Measurements from ENCODE around the gene ZNF526.
A peak's percentile ranks its signal among the peaks of the same experiment; 100 is the strongest.

ZNF526 gene

DNA sequence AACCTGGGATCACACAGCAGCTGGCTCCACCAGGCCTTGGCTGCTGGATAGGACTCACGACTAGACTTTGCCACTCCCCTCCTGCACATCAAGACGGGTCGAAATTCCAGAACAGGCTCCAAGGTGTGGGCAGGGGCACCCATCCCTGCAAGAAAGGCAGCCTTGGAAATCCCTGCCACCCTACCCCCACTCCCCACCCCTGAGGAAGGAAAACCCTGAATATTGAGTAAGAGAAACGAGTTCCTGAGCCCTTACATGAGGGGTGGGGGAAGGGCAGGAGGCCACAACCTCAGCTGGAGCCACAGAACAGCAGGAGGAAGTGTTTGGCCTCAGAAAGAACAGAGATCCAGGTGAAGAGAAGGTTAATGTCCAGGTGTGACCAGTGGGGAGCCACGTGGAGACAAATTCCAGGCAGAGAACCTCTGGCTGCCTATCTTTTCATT lies 22.7 kb upstream of the ZNF526 start:
- DNase-seq, result no peak

DNA sequence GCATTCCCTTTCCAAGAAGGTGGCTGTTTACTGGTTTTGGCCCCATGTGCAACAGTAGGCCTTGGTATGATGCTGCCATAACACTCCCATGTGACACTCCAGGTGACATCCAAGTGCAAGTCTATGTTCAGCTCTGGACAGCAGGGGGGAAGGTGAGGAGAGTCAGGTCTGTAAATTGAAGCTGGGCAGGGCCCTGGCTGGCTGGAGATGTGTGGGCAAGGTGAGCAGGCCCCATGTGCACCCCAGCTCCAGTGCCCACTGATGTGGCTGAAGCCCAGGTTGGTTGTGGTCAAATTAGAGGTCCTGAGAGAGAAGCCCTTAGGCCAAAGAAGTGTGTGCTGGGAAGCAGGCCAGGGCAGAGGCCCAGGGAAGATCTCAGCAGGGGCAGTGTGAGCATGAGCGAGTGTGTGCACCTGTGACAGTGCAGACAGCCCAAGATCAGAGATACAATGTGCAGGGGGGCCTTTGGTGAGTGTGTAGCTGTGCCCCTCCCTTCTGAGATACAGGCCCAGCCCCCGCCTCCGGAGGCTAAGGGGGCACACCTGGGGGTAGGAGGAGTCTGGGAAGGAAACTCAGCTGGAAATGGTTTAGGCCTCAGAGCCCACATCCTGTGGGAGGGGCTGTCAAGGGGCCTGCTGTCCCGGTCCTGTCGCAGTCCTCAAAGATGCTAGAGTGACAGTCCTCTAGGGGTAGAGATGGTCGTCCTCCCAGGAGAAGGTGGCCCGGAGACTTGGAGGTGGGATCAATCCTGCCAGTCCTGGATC lies 21.3 kb upstream of the ZNF526 start:
- DNase-seq, result no peak

DNA sequence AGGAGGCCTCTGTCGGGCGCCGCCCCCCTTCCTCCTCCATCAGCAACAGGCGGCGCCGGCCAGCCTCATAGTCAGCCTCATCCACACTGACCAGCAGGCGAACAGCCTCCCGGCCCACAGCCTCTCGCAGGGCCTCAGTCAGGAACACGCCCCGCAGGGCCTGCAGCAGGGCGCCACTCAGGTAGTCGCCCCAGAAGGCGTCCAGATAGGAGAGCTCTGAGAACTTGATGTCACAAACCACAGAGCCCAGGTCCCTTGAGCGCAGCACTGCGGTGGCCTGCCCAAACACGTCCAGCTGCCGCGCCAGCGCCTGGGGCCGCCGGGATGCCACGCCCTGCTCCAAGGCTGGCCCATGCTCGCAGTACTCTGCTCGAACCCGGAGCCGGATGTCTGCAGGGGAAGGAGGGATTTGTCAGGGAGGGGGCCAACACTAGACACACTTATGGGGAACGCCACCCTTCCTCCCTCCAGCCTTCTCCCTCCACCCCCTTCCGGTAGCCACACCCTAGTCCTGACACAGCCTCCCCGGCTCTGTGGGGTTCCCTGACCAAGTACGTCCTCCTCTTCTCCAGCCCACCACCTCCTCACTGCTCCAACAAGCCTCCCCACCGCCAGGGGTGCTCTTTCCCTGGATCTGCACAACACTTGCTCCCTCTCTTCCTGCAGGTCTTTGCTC lies 20.5 kb upstream of the ZNF526 start:
- DNase-seq, result no peak

- DNase-seq, result no peak
These were observed 19.9 kb upstream of the ZNF526 start for GRCh38 chr19:42200116-42200715.

DNA sequence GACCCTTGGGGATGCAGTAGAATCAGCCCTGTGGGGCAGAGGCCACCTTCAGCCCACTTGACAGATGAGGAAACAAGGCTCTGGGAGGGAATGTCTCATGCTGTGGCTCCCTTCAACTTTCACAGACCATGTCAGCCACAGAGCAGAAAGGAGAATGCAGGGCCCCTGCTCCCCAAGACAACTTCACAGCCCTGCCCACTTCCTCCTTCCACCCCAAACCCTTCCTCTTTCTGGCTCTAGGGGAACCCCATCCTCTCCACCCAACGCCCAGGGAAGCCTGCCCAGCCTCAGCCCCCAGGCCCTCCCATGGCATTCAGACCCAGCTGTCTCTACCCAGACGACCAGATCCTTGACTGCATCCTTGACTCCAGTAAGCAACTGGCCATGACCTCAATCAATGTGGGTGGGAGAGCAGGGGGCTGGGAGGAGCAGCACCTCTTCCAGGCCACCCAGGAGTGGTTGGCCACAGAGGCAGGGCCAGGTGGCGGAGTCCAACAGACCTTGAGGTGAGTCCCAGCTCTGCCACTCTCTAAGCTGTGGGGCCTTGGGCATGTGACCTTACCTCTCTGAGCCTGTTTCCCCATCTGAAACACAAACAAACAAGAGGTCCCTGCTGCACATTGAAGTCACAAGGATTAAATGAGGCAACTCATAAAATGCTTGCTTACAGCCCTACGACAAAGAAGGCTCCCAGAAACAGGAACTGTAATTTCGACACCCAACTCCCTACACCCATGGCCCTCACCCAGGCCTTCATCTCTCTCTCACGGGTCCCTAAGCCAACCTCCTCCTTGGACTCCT lies 18.4 kb upstream of the ZNF526 start:
- DNase-seq, result no peak

GRCh38 chr19:42202290-42202880 lies 17.7 kb upstream of the ZNF526 start:
- no peak for DNase-seq

- DNase-seq, result no peak
These were observed 16.4 kb upstream of the ZNF526 start for GRCh38 chr19:42203700-42204099.

DNA sequence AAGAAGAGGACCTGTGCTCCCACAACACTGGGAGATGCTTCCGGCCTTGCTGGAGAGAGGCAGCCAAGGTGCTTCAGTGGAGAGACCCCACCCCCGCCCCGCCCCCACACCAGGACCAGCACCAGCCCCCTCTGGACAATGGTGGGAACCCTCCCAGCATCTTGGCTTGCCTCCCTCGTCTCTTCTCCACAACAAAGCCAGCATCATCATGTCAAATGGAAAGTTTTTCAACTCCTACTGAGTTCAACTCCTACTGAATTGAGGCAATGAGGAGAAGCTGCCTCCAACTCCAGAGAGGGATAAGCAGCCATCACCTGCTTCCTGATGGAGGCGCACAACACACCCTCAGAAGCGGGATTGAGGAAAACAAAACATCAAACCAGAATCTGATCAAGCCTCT lies 15.4 kb upstream of the ZNF526 start:
- no peak for DNase-seq

DNA sequence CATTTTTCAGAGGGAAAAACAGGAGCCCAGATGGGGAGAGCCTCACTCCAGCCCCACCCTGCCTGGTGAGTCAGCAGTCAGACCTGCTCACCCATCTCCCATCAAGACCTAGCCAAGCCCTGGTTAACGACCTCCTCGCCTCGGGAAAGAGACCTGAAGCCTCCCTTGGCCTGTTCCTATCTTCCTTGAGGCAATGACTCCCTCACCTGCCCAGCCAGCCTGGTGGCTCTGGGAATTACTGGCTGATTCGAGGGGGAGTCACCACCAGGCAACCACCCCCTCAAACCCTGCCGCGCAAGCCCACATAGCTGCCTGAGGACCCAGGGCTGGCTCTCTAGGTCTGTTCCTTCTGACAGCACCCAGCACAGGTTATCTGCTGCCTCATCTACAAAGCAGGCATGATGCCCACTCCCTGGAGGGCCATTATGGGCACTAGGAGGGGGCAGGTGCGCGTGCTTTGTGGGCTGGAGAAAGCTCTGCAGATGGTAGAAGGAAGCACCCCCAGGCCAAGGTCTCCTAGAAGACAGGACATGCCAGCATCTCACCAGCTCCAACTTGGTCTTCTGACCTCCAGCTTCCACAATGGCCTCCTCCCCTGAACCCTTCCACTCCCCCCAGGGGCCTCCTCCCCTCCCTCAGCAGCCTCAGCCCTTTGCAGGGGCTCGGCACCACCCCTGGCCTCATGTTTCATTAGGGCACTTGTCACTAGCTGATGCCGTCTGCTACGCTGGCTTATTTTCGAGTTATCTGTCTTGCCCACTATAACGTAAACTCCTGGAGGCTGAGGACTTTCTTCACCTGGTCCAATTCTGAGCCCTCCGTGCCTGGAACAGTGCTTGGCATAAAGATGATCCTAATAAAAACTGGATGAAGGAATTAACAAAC lies 13.0 kb upstream of the ZNF526 start:
- peak; percentile 31 for DNase-seq

DNA sequence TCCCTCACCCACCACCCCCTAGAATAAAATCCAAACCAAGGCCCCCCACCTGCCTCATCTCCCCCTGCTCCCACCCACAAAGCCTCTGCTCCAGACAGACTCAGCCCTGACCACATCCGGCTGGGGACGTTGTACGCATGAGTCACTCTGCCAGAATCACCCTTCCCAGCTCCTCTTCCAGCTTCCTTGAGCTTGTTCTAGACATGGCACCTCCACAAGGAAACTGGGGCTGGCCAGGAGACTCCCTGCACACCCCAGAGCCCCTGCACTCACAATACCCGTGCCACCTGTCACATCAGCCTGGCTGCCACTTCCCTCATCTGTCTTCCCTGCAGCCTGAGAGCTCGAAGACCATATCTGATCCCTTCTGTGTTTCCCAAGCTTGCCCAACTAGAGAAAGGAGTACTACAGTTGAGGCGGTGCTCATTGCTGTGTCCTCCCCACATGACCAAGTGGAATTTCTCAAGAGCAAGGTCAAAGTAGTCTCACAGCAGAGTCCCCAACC lies 12.3 kb upstream of the ZNF526 start:
- DNase-seq, result peak; percentile 80

- DNase-seq, result no peak
These were observed 11.5 kb upstream of the ZNF526 start for GRCh38 chr19:42208612-42209011.

GRCh38 chr19:42212886-42213285 lies 7.2 kb upstream of the ZNF526 start:
- DNase-seq, result no peak

DNA sequence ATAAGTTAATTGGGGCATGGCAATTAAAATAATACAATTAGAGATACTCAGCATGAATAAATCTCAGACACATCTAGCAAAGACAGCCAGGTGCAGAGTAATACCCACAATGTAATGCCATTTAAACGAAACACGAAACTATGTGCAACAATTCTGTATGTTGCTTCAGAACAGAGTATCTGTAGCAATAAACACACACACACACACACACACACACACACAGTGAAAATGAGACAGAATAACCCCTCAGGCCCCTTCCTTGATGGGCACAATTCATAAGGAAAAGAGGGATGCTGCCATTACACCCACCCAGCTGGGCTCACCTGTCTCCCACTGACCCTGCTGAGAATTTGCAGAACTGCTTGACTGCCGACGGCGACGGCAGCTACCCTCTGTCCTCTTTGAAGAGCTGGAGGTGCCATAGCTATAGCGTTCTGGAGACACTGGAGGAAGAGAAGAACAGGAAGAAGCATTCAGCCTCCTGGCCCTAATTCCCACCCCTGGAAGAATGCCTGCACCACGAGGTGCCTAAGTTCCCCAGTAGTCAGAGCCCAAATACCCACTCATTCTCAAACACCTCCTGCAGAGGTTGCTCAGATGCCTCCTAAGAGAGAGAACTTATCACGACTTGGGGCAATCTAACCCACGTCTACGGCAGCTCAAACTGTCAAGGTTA lies 5.2 kb upstream of the ZNF526 start:
- no peak for DNase-seq

- peak; percentile 26 for DNase-seq
These were observed 3.2 kb upstream of the ZNF526 start for GRCh38 chr19:42216653-42217519.

GRCh38 chr19:42217520-42218437 lies 2.3 kb upstream of the ZNF526 start, which contains the start of gene DEDD2:
Gene DEDD2 (minus strand): TSS chr19:42217677. CDS start chr19:42217007, 670 bp downstream.
- DNase-seq, result peak; percentile 98

- DNase-seq, result no peak
These were observed 612 bp downstream of the ZNF526 start for GRCh38 chr19:42220751-42221097.

DNA sequence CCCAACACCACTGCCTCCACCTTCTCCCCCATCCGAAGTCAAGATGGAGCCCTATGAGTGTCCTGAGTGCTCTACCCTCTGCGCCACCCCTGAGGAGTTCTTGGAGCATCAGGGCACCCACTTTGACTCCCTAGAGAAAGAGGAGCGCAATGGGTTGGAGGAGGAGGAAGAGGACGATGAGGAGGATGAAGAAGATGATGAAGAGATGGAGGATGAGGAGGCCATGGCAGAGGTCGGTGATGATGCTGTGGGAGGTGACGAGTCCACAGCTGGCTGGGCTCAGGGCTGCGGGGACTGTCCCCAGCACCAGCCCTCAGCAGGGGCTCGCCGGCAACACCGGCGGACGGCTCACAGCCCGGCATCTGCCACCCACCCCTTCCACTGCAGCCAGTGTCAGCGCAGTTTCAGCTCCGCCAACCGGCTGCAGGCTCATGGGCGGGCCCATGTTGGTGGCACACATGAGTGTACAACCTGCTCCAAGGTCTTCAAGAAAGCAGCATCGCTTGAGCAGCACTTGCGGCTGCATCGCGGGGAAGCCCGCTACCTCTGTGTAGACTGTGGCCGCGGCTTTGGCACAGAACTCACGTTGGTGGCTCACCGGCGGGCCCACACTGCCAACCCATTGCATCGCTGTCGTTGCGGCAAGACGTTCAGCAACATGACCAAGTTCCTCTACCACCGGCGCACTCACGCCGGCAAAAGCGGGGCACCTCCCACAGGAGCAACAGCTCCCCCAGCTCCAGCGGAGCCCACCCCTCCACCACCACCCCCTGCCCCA lies 5.0 kb downstream of the ZNF526 start:
- no peak for DNase-seq

DNA sequence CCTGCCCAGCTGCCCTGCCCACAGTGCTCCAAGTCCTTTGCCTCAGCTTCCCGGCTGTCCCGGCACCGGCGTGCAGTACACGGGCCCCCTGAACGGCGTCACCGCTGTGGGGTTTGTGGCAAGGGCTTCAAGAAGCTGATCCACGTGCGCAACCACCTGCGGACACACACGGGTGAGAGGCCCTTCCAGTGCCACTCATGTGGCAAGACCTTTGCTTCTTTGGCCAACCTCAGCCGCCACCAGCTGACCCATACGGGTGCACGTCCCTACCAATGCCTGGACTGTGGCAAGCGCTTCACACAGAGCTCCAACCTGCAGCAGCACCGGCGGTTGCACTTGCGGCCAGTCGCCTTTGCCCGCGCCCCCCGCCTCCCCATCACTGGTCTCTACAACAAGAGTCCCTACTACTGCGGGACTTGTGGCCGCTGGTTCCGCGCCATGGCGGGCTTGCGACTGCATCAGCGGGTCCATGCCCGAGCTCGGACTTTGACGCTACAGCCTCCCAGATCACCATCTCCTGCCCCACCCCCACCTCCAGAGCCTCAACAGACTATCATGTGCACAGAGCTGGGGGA lies 5.7 kb downstream of the ZNF526 start:
- DNase-seq, result no peak

Data from fibroblast of skin of right quadriceps (primary cell).